Activated CD8-positive, alpha-beta T cell treated with anti-CD3 and anti-CD28 coated beads for 36 hours (primary cell): ENCODE results near the gene SEC61A2. TPM values are rescaled to one million over a fixed set of nuclear protein-coding genes. Genes with fewer than 3 reads are reported as not detected.

Experiments used
- ATAC-seq: fragments of 200-7000 bp; cut with Tn5 transposase; one replicate; pipeline ENCODE4 v1.10.0; 2021; ENCODE audit warnings: mild to moderate bottlenecking, moderate library complexity
- CTCF ChIA-PET: fragments of 350-600 bp; sonication (Branson Sonifier 250); formaldehyde crosslinking; loops from one replicate; lab custom pipeline; 2021; ENCODE audit warnings: antibody characterized with exemption; lab: Charles Lee
- POLR2A ChIA-PET: fragments of 350-600 bp; sonication (Branson Sonifier 250); formaldehyde crosslinking; loops from one replicate; lab custom pipeline; 2021; ENCODE audit warnings: antibody characterized with exemption; lab: Charles Lee
- DNase-seq: peaks from one replicate; pipeline ENCODE4 v3.0.0-alpha.2; 2020
- H3K27ac Mint-ChIP-seq: one replicate; pipeline ENCODE4 v1.8.0; 2021; ENCODE audit warnings: mild to moderate bottlenecking, mixed read lengths
- H3K27me3 Mint-ChIP-seq: one replicate; pipeline ENCODE4 v1.8.0; 2021; ENCODE audit warnings: mixed read lengths
- H3K36me3 Mint-ChIP-seq: one replicate; pipeline ENCODE4 v1.8.0; 2021; ENCODE audit warnings: low read depth, mixed read lengths
- H3K4me1 Mint-ChIP-seq: one replicate; pipeline ENCODE4 v1.8.0; 2021; ENCODE audit warnings: low read depth, mixed read lengths
- H3K4me3 Mint-ChIP-seq: one replicate; pipeline ENCODE4 v1.8.0; 2021; ENCODE audit warnings: mild to moderate bottlenecking, moderate library complexity, mixed read lengths
- H3K9me3 Mint-ChIP-seq: one replicate; pipeline ENCODE4 v1.8.0; 2021; ENCODE audit warnings: mixed read lengths
- intact Hi-C: fragments of 100-400 bp; cut with micrococcal nuclease; formaldehyde crosslinking; loops from one replicate; pipeline ENCODE4 v1.10.0; 2022
- total RNA-seq, 2 experiments: library from RNA; stranded (reverse); gene quantifications; one replicate each; pipeline ENCODE4 v1.2.3, GENCODE V29; 2021
- TF ChIP-seq, protein P1 (sequence below): fragments of 200-600 bp; IDR thresholded peaks from one replicate; pipeline ENCODE4 v1.8.0; 2022; ENCODE audit warnings: antibody characterized with exemption, mild to moderate bottlenecking

SEC61A2 gene
- total RNA-seq, 2 experiments from 2014 or later: 10.8 to 12.0 TPM

DNA sequence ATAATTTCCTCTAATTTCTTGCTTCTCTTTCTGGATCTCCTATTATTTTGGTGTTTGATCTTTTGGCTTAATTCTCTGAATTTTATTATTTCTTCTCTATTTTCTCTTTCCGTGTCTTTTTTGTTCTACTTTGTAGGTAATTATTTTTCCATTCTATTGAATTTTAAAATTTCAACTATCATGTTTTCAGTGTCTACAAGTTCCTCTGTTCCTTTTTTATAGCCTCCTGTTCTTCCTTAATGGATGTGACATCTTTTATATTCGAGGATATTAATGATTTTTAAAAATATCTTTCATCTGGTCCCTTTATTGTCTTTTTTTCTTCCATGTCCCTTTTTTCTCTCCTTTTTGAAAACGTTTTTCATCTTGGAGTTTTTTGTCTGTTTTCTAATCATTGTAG is 77.6 kb downstream of the SEC61A2 start:
- TF ChIP-seq, protein P1, sequence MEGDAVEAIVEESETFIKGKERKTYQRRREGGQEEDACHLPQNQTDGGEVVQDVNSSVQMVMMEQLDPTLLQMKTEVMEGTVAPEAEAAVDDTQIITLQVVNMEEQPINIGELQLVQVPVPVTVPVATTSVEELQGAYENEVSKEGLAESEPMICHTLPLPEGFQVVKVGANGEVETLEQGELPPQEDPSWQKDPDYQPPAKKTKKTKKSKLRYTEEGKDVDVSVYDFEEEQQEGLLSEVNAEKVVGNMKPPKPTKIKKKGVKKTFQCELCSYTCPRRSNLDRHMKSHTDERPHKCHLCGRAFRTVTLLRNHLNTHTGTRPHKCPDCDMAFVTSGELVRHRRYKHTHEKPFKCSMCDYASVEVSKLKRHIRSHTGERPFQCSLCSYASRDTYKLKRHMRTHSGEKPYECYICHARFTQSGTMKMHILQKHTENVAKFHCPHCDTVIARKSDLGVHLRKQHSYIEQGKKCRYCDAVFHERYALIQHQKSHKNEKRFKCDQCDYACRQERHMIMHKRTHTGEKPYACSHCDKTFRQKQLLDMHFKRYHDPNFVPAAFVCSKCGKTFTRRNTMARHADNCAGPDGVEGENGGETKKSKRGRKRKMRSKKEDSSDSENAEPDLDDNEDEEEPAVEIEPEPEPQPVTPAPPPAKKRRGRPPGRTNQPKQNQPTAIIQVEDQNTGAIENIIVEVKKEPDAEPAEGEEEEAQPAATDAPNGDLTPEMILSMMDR: no peak
- Mint-ChIP-seq H3K27me3 (no peaks in the 10 kb centered on the region), H3K36me3 (peaks cover 49% of the 10 kb centered on the region), H3K27ac (no peak overlapping the region), H3K4me1 (peaks cover 32% of the 10 kb centered on the region), H3K4me3 (no peak overlapping the region), H3K9me3 (no peaks in the 10 kb centered on the region)
- CTCF ChIA-PET: interaction anchor here (1.4 kb wide), 1 partner anchor 9 kb away, joined by 4 read pairs; no protein-coding TSS in a partner anchor
- POLR2A ChIA-PET: no interaction called here
- no peak for ATAC-seq
- intact Hi-C loops: no loop called here
- no peak for DNase-seq

DNA sequence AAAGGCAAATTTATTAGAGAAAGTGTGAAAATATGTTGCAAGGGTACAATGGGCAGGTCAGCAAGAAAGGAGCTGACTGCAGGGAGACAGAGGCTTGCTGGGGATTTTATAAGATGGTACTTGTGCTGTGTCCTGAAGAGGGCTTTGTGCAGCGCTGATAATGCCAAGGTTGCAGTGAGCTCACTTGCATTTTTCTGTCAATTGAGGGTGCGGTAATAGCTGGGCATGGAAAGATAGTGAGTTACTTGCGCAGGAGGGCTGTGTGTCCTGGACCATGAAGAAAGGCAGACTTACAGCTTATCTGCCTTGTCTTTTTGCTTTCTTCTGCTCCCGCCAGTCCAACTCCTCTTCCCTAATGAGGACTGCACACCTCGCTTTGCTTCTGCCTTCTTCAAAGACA is 79.0 kb downstream of the SEC61A2 start:
- Mint-ChIP-seq H3K4me1 (peaks cover 26% of the 10 kb centered on the region), H3K27me3 (no peaks in the 10 kb centered on the region), H3K4me3 (no peak overlapping the region), H3K9me3 (no peaks in the 10 kb centered on the region), H3K36me3 (peaks cover 45% of the 10 kb centered on the region), H3K27ac (peak overlapping the region; percentile 6)
- ChIA-PET POLR2A (interaction anchor here (0.8 kb wide), 1 partner anchor 72 kb away, joined by 3 read pairs; no protein-coding TSS in a partner anchor), CTCF (interaction anchor here (0.6 kb wide), 1 partner anchor 979 kb away, joined by 3 read pairs; no protein-coding TSS in a partner anchor)
- TF ChIP-seq, protein P1: no peak
- ATAC-seq (no peak), DNase-seq (no peak)
- intact Hi-C loops: no loop called here

GRCh38 chr10:12212454-12212853 is 83.0 kb downstream of the SEC61A2 start:
- H3K4me1 Mint-ChIP-seq: peaks cover 25% of the 10 kb centered on the region
- H3K9me3 Mint-ChIP-seq: no peaks in the 10 kb centered on the region
- TF ChIP-seq, protein P1: no peak
- no peak for ATAC-seq
- intact Hi-C loops: no loop called here
- no peak overlapping the region for H3K4me3 Mint-ChIP-seq
- no peak for DNase-seq
- peaks cover 47% of the 10 kb centered on the region for H3K36me3 Mint-ChIP-seq
- no peak overlapping the region for H3K27ac Mint-ChIP-seq
- H3K27me3 Mint-ChIP-seq: no peaks in the 10 kb centered on the region
- CTCF ChIA-PET: interaction anchor here (0.6 to 0.9 kb wide), 3 partner anchors 9 to 444 kb away, joined by 3 to 6 read pairs (median 4); no protein-coding TSS in a partner anchor
- POLR2A ChIA-PET: interaction anchor here (1.0 to 1.6 kb wide), 4 partner anchors 10 to 17 kb away, joined by 3 to 10 read pairs (median 5); partner anchors contain the start of genes CDC123 and NUDT5

DNA sequence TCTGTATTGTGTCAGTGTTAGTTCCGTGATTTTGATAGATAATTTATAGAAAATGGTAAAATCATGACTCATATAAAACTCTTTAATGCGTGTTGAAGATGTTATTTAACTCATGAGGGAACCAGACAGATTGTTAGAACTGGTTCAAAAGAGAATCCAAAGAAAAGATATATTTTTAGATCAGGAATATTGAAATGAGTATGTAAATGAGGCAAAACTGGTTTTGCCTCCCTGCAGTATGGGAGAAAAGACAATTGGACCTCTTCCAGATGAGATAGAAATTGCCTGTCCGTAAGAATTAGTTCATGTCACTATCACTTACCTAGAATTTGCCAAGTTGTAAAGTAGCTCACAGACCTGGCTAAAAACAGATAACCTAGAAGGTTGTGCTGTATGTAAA is 84.1 kb downstream of the SEC61A2 start:
- no peak overlapping the region for H3K27ac Mint-ChIP-seq
- CTCF ChIA-PET: interaction anchor here (0.9 to 4.2 kb wide), 15 partner anchors 8 to 497 kb away, joined by 3 to 34 read pairs (median 10); partner anchors contain the start of genes CDC123 and NUDT5
- TF ChIP-seq, protein P1: no peak
- intact Hi-C loops: no loop called here
- peaks cover 41% of the 10 kb centered on the region for H3K36me3 Mint-ChIP-seq
- H3K4me3 Mint-ChIP-seq: no peak overlapping the region
- H3K4me1 Mint-ChIP-seq: peaks cover 17% of the 10 kb centered on the region
- no peaks in the 10 kb centered on the region for H3K27me3 Mint-ChIP-seq
- POLR2A ChIA-PET: no interaction called here
- no peak for ATAC-seq
- no peaks in the 10 kb centered on the region for H3K9me3 Mint-ChIP-seq
- DNase-seq: no peak

- H3K4me1 Mint-ChIP-seq: peaks cover 13% of the 10 kb centered on the region
- intact Hi-C loops: no loop called here
- ChIA-PET POLR2A (interaction anchor here (0.8 kb wide), 1 partner anchor 11 kb away, joined by 3 read pairs; no protein-coding TSS in a partner anchor), CTCF (interaction anchor here (0.7 to 4.2 kb wide), 39 partner anchors 8 to 861 kb away, joined by 3 to 34 read pairs (median 4); partner anchors contain the start of genes CDC123 and NUDT5)
- H3K9me3 Mint-ChIP-seq: no peaks in the 10 kb centered on the region
- ATAC-seq (no peak), DNase-seq (no peak)
- no peak overlapping the region for H3K4me3 Mint-ChIP-seq
- H3K27me3 Mint-ChIP-seq: no peaks in the 10 kb centered on the region
- TF ChIP-seq, protein P1: no peak
- peaks cover 41% of the 10 kb centered on the region for H3K36me3 Mint-ChIP-seq
- H3K27ac Mint-ChIP-seq: peak overlapping the region; percentile 80
Measured at GRCh38 chr10:12214093-12214492, 84.6 kb downstream of the SEC61A2 start.
